ENCODE results near the gene TGFBRAP1.

TGFBRAP1 gene

GRCh38 chr2:105329561-105330495, at the start of gene TGFBRAP1:
Gene TGFBRAP1 (minus strand): TSS chr2:105329735. CDS start chr2:105308301, 21,434 bp downstream.
- DNase-seq, result peak; percentile 66

GRCh38 chr2:105378921-105379383, 49.4 kb upstream of the TGFBRAP1 start:
- DNase-seq, result no peak

GRCh38 chr2:105378276-105378840, 48.8 kb upstream of the TGFBRAP1 start:
- DNase-seq, result no peak

GRCh38 chr2:105377871-105378270, 48.3 kb upstream of the TGFBRAP1 start:
- DNase-seq, result no peak

- no peak for DNase-seq
Measured at GRCh38 chr2:105376789-105377240, 47.3 kb upstream of the TGFBRAP1 start.

GRCh38 chr2:105376010-105376409, 46.5 kb upstream of the TGFBRAP1 start:
- no peak for DNase-seq

GRCh38 chr2:105375001-105375561, 45.5 kb upstream of the TGFBRAP1 start:
- DNase-seq, result no peak

GRCh38 chr2:105373895-105374401, 44.4 kb upstream of the TGFBRAP1 start:
- peak; percentile 14 for DNase-seq

GRCh38 chr2:105373344-105373781, 43.8 kb upstream of the TGFBRAP1 start:
- DNase-seq, result no peak

GRCh38 chr2:105371810-105372209, 42.3 kb upstream of the TGFBRAP1 start:
- no peak for DNase-seq

- no peak for DNase-seq
Measured at GRCh38 chr2:105371156-105371555, 41.6 kb upstream of the TGFBRAP1 start.

GRCh38 chr2:105369777-105370690, 40.5 kb upstream of the TGFBRAP1 start:
- DNase-seq, result peak; percentile 92

GRCh38 chr2:105368759-105369408, 39.3 kb upstream of the TGFBRAP1 start:
- DNase-seq, result no peak

GRCh38 chr2:105365206-105365605, 35.7 kb upstream of the TGFBRAP1 start:
- no peak for DNase-seq

GRCh38 chr2:105364436-105365139, 35.1 kb upstream of the TGFBRAP1 start:
- DNase-seq, result no peak

- DNase-seq, result no peak
Measured at GRCh38 chr2:105362862-105363591, 33.5 kb upstream of the TGFBRAP1 start.

GRCh38 chr2:105361102-105361889, 31.8 kb upstream of the TGFBRAP1 start:
- peak; percentile 52 for DNase-seq

GRCh38 chr2:105358593-105358992, 29.1 kb upstream of the TGFBRAP1 start:
- no peak for DNase-seq

- DNase-seq, result no peak
Measured at GRCh38 chr2:105357122-105357521, 27.6 kb upstream of the TGFBRAP1 start.

Measured in stimulated activated CD4-positive, alpha-beta T cell treated with anti-CD3 and anti-CD28 coated beads, Interleukin-15, amount 100 ng/mL, for 24 hours (primary cell).